ENCODE measurements around the gene GGA3. TPM values are rescaled to one million over a fixed set of nuclear protein-coding genes. Genes with fewer than 3 reads are reported as not detected.

The GGA3 gene
- total and polyA plus RNA-seq, 10 of the 15 experiments (the other 5 are each of a cell fraction or from before 2014, with no cell fraction given): 7.0 to 57.5 (median 34.0) TPM

DNA sequence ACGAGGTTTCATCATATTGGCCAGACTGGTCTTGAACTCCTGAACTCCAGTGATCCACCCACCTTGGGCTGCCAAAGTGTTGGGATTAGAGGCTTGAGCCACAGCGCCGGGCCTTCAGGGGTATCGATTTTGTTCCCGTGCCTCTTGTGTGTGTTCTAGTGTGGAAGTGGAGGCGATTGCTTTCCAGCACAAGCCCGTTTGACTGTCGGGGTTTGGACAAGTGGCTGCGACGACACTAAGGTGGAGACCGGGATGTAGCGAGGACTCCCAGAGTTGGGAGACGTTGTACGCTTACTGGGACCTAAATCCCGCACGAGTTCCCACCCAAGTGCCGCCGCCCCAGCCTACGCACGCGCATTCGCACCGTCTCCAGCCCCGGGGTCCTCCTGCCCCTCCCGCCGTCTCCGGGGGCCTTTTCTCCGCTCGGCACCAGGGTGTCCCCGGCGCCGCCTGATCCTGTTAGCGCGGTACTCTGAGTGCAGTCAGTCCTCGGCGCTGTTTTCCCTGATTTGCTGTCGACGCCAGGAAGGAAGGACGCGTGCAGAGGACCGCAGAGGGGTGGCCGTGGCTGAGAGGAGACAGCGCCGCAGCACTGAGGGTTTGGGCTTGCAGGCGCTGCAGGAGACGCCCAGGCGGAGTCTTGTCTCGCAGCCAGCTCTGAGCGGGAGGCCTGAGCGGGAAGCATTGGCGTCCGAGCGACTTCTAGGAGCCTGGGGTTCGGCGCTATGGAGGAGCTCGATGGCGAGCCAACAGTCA is 56.2 kb downstream of the GGA3 start, which contains the start of gene NUP85 (continued):
- TF ChIP-seq, protein P1, sequence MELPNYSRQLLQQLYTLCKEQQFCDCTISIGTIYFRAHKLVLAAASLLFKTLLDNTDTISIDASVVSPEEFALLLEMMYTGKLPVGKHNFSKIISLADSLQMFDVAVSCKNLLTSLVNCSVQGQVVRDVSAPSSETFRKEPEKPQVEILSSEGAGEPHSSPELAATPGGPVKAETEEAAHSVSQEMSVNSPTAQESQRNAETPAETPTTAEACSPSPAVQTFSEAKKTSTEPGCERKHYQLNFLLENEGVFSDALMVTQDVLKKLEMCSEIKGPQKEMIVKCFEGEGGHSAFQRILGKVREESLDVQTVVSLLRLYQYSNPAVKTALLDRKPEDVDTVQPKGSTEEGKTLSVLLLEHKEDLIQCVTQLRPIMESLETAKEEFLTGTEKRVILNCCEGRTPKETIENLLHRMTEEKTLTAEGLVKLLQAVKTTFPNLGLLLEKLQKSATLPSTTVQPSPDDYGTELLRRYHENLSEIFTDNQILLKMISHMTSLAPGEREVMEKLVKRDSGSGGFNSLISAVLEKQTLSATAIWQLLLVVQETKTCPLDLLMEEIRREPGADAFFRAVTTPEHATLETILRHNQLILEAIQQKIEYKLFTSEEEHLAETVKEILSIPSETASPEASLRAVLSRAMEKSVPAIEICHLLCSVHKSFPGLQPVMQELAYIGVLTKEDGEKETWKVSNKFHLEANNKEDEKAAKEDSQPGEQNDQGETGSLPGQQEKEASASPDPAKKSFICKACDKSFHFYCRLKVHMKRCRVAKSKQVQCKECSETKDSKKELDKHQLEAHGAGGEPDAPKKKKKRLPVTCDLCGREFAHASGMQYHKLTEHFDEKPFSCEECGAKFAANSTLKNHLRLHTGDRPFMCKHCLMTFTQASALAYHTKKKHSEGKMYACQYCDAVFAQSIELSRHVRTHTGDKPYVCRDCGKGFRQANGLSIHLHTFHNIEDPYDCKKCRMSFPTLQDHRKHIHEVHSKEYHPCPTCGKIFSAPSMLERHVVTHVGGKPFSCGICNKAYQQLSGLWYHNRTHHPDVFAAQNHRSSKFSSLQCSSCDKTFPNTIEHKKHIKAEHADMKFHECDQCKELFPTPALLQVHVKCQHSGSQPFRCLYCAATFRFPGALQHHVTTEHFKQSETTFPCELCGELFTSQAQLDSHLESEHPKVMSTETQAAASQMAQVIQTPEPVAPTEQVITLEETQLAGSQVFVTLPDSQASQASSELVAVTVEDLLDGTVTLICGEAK (IDR thresholded peaks at IDR 0.05; ENCODE audit: borderline replicate concordance): no peak; the same call in 1 of the 2 replicates
- TF ChIP-seq SREBF1 (IDR thresholded peaks at IDR 0.05; ENCODE audit: low read length) (no peak), ZNF207 (IDR thresholded peaks at IDR 0.05; ENCODE audit: borderline replicate concordance) (peak; percentile 97), POLR2AphosphoS5 (IDR thresholded peaks at IDR 0.05; ENCODE audit: low read length) (peak; percentile 92), CBFB (IDR thresholded peaks at IDR 0.05; ENCODE audit: low read depth) (peak; percentile 93), GATAD2B (conservative IDR thresholded peaks at IDR 0.05; ENCODE audit: low read depth) (peak; percentile 67), SMAD1 (IDR thresholded peaks at IDR 0.05; ENCODE audit: low read depth, partially characterized antibody) (no peak), ZNF384 (IDR thresholded peaks at IDR 0.05; ENCODE audit: borderline replicate concordance, low read depth, low read length) (no peak), MXI1 (IDR thresholded peaks at IDR 0.05; ENCODE audit: low read depth, low read length) (no peak; the same call in 1 of the 2 replicates), EED (IDR thresholded peaks at IDR 0.05; ENCODE audit: low read depth) (no peak; the same call in 1 of the 2 replicates), RAD21 (IDR thresholded peaks at IDR 0.05; ENCODE audit: insufficient read depth, low read depth, low read length) (no peak), PAX8 (IDR thresholded peaks at IDR 0.05) (no peak), KAT2A (conservative IDR thresholded peaks at IDR 0.05; ENCODE audit: control insufficient read depth, low read depth, low read length) (no peak), CBX3 (IDR thresholded peaks at IDR 0.05; ENCODE audit: borderline replicate concordance, low read depth) (no peak), KLF5 (IDR thresholded peaks at IDR 0.05; ENCODE audit: partially characterized antibody) (peak; percentile 95), SIX5 (IDR thresholded peaks at IDR 0.05; ENCODE audit: low read depth, low read length, severe bottlenecking) (no peak), JUNB (IDR thresholded peaks at IDR 0.05) (no peak), NR2F1 (conservative IDR thresholded peaks at IDR 0.05) (0 out of 2 replicates have a peak, but pooled peaks have one; percentile 26), MTA2 (IDR thresholded peaks at IDR 0.05; ENCODE audit: low read depth) (no peak; the same call in 1 of the 2 replicates), MEF2B (IDR thresholded peaks at IDR 0.05; ENCODE audit: partially characterized antibody, poor library complexity, severe bottlenecking) (no peak), SREBF2 (IDR thresholded peaks at IDR 0.05; ENCODE audit: low read length) (no peak), STAT3 (IDR thresholded peaks at IDR 0.05; ENCODE audit: low read depth, low read length) (no peak)
- TF ChIP-seq, protein P2, sequence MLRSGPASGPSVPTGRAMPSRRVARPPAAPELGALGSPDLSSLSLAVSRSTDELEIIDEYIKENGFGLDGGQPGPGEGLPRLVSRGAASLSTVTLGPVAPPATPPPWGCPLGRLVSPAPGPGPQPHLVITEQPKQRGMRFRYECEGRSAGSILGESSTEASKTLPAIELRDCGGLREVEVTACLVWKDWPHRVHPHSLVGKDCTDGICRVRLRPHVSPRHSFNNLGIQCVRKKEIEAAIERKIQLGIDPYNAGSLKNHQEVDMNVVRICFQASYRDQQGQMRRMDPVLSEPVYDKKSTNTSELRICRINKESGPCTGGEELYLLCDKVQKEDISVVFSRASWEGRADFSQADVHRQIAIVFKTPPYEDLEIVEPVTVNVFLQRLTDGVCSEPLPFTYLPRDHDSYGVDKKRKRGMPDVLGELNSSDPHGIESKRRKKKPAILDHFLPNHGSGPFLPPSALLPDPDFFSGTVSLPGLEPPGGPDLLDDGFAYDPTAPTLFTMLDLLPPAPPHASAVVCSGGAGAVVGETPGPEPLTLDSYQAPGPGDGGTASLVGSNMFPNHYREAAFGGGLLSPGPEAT (IDR thresholded peaks at IDR 0.05; ENCODE audit: low read depth): peak; percentile 99
- TF ChIP-seq, protein P3, sequence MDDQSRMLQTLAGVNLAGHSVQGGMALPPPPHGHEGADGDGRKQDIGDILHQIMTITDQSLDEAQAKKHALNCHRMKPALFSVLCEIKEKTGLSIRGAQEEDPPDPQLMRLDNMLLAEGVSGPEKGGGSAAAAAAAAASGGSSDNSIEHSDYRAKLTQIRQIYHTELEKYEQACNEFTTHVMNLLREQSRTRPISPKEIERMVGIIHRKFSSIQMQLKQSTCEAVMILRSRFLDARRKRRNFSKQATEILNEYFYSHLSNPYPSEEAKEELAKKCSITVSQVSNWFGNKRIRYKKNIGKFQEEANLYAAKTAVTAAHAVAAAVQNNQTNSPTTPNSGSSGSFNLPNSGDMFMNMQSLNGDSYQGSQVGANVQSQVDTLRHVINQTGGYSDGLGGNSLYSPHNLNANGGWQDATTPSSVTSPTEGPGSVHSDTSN (IDR thresholded peaks at IDR 0.05; ENCODE audit: insufficient replicate concordance, low read depth, low read length): no peak

Measured in GM12878 (cell line).